HG03342 (cell line): ENCODE data around the gene DLEU7.

ENCODE experiments used
- ATAC-seq: cut with Tn5 transposase; IDR thresholded peaks from one replicate; pipeline ENCODE4 v1.9.1; 2021; ENCODE audit warnings: mild to moderate bottlenecking, moderate library complexity; ENCODE audit not compliant: unreplicated experiment

The DLEU7 gene

GRCh38 chr13:50797091-50797490 is 46.4 kb downstream of the DLEU7 start:
- no peak for ATAC-seq

GRCh38 chr13:50796463-50796862 is 47.0 kb downstream of the DLEU7 start:
- no peak for ATAC-seq

GRCh38 chr13:50794226-50794625 is 49.3 kb downstream of the DLEU7 start:
- ATAC-seq = no peak

- no peak for ATAC-seq
Observed at GRCh38 chr13:50793026-50793425, 50.5 kb downstream of the DLEU7 start.

GRCh38 chr13:50788551-50789210 is 54.8 kb downstream of the DLEU7 start:
- no peak for ATAC-seq

- no peak for ATAC-seq
Observed at GRCh38 chr13:50787316-50788195, 55.9 kb downstream of the DLEU7 start.

- ATAC-seq = no peak
Observed at GRCh38 chr13:50783717-50784290, 59.7 kb downstream of the DLEU7 start.

- ATAC-seq = no peak
Observed at GRCh38 chr13:50783066-50783465, 60.4 kb downstream of the DLEU7 start.

- ATAC-seq = no peak
Observed at GRCh38 chr13:50780201-50781015, 63.1 kb downstream of the DLEU7 start.

GRCh38 chr13:50779443-50780200 is 63.9 kb downstream of the DLEU7 start:
- no peak for ATAC-seq
